Retina (tissue), 1 donor: ENCODE measurements around the gene ISOC2.

ENCODE experiments used
- DNase-seq: peaks from one replicate; pipeline ENCODE4 v3.0.0-alpha.2; 2016

The ISOC2 gene

DNA sequence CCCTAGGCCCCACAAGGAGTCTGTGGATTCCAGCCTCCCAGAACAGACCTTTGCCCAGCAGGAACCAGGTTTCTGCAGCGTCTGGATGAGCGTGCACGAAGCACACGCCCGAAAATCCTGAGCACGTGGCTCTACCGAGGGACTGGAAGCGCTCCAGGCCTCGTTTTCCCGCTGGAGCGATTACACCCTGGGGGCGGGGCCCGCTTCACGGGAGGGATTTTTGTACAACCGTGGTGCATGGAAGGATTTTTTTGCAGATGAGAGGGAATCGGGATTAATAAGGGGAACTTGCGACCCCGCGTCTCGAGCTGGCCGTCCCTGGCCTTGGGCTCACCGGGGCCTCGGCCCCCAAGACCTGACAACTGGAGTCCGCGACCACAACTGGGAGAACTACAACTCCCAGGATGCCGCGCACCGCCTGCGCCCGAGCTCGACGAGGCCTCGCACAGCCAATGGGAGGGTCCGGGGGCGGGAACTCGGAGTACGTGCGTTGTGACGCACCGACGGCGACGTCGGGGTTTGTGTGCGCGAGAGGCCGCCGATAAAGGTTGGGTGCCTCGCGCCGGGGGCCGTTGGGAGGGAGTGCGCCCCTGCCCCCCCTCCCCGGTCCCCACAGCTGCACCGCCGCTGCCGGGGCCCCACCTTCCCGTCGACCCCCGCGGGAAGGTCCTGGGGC lies 14.8 kb upstream of the ISOC2 start, which contains the start of gene ZNF628:
Gene ZNF628, plus strand, starts transcription at position 518 of the 676 bp plus-strand sequence. CDS start 3,294 bp downstream, outside the sequence.
- DNase-seq: peak; percentile 98

DNA sequence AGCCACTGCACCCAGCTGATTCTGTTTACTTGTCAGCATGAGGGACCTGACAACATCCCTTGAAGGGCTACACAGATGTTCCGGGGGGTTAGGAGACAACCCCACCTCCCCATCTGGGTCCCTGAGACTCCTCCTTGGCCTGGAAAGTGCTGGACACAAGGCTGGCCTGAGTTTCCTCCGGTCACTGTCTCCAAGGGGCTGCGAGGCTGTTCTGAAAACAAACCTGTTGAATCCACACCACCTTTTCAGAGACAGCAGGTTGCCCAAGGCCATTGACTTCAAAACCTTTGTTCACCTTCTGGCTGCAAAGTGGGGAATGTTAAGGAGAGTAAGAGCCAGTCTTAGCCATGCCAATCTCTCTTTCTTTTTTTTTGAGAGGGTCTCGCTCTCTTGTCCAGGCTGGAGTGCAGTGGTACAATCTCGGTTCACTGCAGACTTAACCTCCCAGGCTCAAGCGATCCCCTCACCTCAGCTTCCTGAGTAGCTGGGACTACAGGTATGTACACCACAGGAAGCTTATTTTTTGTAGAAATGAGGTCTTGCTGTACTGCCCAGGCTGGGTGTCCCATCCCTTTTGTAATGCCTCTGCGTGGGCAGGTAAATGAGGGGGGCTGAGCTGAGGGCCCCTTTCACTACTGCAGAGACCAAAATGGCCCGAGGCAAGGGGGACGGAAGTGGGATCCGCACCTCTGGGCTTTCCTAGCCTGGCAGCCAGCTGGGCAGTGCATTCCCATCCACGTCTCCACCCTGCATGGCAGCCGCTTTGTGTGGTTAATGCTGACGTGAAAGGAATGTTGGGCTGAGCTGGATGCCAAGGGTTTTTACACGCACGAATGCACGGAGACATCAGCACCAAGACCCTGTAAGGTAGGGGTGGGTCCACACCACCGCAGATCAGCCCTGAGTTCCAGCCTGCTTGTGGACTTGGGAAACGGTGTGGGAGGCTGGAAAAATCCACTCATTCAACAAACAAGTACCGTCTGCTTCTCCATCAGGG lies 13.1 kb upstream of the ISOC2 start:
- no peak for DNase-seq

DNA sequence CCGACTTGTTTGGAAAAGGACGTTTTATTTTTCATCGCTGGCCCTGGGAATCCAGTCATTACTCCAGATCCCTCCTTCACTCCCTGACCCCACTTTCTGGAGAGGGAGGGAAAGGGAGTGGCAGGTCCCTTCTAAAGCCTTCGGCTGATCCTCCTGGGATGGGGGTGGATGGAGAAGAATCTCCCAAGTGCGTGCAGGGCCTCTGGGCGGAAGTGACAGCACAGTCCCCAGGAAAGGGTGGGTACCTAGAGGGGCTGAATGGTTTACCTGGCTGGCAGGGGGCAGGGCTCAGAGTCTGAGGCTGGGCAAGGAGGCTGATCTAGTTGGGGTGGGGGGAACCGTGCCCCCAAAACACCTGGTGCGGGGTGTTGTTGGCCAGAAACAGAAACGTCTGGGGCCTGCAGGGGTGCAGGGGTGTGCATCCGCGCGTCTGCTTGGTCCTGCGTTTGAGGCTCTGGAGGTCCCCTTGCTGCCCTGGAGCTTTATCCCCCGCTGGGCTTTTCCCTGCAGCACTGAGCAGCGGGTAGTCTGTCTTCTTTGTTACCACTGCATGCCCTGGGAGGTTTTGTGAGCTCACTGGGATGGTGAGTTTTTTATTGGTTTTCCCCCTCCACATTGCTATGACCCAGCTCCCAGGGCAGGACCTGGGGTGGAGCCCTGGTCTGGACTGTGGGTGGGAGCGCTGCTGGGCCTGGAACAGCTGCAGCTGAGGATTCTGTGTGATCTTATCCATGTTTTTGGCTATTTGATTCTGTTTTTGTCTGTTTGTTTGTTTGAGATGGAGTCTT lies 12.0 kb upstream of the ISOC2 start:
- DNase-seq: no peak

DNA sequence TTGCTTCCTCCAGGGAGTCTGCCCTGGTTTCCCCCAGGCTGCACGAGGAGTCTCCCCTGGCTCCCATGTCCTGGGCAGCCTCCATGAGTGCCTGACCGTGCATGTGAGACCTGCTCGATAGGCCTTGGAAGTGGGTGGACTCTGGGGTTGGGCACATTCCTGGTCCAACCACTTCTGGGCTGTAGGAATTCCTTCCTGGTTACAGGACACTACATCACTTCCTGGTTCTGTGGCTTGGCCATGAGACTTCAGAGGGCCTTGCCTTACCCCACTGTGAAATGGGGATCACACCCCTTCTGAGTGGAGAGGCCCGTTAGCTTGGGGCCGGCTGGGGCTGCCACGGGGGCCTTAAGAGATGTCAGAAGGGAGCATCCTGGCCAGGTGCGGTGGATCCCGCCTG lies 11.0 kb upstream of the ISOC2 start:
- no peak for DNase-seq

DNA sequence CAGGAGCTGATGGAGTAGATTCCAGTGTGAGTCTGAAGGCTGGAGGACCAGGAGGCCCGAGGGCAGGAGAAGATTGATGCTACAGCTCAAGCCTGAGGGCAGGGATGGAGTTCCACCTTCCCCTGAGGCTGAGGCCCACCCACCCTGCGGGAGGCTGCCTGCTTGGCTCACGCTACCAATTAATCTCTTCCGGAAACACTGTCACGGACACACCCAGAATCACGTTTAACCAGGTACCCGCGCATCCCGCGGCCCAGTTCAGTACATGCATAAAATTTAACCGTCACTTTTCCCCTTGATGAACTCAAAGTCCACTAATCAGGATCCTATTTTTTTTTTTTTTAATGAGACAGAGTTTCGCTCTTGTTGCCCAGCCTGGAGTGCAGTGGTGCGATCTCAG lies 9.8 kb upstream of the ISOC2 start:
- no peak for DNase-seq

DNA sequence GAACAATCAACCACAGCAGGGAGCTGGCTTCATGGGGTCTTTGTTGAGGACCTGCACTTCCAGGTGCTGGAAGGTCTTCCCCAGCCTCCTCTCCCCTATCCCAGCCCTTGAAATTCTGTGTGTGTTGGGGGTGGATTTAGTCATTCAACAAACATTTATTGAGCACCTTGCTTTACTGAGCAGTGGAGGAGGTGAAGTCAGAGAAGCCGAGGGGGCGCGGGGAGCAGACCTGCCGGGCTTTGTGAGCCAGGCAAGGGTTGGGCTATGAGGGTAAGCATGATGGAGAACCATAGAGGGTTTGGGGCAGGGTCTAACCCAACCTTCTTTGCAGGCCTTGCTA lies 6.6 kb upstream of the ISOC2 start:
- DNase-seq: no peak

DNA sequence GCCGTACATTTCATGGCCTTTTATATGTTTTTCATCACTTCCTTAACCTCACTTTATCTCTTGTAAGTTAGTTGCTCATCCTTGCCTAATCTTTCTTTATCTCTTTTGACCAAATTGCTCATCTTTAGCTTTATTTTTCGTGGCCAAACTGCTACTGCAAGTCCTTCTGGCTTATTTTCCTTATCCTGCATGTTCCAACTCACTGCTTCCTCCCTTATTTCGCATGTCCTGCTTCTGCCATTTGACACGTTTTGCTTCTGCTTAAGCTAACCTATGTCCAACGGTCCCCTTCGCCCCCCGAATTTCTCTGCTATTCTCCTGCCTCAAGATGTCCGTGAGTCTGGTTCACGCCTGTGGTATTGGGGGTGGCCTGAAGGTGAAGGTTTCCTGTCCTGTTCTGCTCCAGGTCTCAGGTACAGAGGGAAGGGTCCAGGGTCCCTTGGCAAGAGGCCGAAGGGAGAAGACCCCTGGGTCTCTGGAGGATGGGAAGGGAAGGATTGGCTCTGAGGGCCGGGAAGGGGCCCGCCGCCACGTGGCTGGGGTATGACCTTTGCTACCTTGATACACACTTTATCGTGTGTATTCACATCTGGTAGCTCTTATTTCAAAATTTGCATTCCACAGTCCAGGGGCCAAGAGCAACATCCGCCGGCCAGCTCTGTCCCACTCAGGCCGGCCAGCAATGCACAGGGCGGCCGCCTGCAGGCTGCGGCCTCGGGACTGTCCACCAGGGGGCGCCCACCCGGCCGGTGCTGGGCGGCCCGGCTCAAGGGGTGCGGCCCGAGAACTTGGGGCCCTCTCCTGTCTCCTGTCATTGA lies 6.0 kb upstream of the ISOC2 start:
- DNase-seq: peak; percentile 69

DNA sequence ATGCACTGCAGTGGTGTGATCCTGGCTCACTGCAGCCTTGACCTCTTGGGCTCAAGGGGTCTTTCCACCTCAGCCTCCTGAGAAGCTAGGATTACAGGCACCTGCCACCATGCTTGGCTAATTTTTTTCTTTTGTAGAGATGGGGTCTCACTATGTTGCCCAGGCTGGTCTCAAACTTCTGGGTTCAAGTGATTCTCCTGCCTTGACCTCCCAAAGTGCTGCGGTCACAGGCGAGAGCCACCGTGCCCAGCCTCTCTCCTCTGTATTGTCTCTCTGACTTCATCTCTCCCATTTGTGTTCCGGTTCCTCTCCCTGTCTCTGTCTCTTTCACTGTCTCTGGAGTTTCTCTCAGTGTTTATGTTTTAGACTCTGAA lies 4.8 kb upstream of the ISOC2 start:
- DNase-seq: no peak

DNA sequence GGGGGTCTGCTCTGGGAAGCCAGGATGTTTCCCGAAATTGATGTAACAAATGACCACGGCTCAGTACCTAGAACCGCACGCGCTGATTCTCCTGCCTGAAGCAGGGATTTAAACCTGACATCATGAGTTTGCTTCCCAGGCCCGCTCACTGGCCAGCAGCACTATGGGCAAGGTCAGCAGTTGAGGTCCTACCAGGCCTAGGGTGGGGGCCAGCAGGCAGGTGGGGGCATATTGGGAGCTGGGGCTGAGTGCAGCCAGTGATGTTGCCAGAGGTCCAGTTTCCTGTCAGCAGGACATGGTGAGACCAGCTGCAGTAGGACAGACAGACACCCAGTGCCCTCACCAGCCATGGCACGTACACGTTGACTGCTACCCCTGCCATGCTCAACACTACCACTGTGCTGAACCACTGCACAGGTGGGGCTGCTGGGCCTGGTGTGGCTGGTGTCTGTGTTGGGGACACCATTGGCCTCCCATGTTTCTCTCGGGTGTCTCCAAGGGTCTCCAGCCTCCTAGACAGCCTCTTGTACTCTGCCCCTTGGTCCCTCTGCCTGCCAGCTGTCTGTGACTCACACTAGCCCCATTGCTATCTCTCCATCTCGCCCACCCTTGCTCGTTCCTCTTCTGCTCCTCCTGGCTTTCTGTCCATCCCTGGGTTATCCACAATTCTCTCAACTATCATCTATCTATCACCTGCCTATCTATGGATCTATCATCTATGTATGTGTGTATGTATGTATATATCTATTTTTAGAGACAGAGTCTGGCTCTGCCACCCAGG lies 4.2 kb upstream of the ISOC2 start:
- no peak for DNase-seq

DNA sequence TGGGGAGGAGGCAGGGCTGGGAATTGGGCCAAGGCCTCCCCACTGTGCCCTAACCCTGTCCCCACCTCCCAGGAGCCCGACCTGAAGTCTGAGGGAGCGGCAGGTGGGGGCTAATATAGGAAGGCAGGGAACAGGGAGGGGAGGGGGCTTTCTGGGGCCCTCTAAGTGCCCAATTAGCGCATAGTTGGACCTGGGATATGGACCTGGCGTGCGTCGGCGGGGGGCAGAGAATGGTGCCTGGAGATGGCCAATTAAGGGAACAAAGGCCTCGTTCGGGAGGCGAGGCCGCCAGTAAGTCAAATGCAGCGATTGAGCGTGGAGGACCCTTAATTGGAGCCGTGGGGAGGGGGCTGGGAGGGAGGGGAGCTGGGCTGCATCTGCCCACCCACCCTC lies 3.2 kb upstream of the ISOC2 start, which contains the start of gene C19orf85:
Gene C19orf85, minus strand, starts transcription at position 90 of the 393 bp plus-strand sequence. CDS start 197 bp downstream, outside the sequence.
- no peak for DNase-seq

DNA sequence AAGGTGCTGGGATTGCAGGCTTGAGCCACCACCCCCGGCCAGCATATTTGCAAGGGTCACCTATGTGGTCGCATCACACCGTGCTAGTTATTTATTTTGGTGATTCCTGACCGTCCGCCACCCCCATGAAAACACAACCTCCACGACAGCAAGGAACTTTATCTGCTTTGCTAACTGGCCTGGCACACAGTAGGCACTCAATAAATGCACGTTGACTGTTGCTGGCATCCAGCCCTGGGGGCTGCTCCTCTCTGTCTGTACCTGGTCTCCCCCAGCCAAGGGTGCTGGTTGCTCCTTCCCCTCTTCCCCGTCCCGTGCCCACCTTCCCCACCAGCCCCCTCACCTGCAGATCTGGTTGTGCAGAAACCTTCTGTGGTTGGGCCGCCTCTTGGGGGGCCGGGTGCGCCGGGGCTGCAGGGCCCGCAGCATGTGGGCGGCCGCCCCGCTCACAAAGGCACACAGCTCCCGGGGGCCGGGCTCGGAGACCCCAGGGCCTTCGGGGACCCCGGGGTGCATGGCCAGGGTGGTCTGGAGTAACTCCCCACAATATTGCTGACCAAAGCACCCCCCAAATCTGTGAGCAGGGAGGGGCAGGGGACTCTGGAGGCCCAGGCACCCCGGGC lies 2.7 kb upstream of the ISOC2 start:
- no peak for DNase-seq

DNA sequence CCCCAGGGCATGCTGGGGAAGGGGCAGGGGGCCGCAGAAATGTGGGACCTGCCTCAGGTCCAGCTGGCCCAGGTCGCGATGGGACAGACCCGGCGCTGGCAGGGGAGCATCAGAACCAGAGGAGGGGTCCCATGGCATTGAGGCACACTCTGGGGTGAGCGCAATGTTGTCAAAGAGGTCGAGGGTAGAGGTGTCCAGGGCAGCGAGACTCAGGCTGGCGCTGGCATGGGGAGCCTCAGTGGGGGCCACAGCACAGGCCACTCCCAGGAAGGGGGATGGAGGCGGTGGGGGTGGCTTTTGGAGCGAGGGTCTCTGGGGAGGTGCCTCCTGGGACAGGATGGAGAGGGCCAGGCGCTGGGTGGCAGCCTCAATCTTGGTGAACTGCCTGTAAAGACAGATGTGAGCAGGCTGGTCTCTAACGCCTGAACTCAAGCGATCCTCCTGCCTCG lies 2.2 kb upstream of the ISOC2 start:
- no peak for DNase-seq

DNA sequence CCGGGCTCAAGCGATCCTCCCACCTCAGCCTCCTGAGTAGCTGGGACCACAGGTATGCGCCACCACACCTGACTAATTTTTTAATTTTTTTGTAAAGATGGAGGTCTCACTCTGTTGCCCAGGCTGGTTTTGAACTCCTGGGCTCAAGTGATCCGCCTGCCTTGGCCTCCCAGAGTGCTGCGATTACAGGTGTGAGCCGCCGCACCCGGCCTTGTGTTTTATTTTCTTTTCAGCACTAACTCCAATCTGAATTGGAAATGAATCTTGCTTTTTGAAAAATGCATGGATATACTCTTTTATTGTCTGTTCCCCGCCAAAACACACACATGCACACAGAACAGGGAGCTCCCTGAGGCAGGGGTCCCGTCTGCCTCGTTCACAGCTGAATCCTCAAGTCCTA lies 1.3 kb upstream of the ISOC2 start:
- DNase-seq: no peak

DNA sequence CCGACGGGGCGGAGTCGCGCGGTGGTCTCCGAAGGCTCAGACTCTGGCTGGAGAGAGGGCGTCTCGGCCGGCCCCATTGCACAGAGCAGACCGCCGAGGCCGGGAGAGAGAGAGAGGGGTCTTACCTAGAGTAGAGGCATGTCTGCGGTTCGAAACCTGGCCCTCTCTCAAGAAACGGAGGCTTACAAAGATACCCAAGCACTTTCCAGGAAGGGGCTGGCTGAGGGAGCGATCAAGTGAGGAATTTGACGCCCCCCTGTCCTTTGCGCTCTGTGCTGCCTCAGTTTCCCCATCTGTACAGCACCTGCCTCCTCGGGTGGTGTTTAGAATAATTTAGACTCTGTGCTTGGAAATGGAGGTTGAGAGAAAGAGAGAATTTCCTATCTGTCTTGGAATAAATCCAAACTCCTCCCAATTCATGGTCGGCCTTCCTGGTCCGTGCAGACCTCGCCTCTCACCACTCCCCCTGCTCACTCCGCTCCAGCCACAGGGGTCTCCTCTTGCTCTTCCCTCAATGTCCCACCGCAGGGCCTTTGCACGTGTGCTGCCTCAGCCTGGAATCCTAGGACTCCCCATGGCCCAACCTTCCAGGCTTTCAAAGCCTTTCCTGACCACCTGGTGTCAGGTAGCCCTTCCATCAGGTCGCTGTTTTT lies 658 bp upstream of the ISOC2 start:
- DNase-seq: no peak

DNA sequence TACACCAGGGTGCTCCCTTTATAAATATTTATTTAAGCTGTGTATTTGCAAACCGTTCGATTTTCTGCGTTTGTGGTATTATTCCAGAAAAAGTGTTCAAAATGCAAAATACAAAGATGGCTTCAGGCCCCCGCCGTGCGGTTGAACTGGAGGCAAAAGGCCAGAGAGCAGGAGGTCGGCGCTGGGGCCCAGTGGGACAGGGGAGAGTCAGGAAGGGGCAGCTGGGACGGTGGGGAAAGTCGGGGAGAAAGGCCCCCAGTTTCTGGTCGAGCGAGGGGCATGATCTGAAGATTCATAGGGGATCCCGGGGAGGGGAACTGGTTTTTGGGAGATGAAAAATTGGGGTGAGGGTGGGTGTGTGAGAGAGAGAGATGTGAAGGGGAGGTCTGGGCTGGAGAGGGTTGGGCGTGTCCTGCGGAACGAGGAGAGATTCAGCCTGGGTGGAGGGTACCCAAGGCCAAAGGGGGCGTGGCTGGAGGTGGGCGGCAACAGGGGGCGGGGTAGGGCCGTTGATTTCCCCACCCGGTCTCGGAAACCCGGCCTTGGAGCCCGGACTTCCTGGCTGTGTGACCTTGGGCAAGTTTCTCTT lies 678 bp downstream of the ISOC2 start:
- no peak for DNase-seq

DNA sequence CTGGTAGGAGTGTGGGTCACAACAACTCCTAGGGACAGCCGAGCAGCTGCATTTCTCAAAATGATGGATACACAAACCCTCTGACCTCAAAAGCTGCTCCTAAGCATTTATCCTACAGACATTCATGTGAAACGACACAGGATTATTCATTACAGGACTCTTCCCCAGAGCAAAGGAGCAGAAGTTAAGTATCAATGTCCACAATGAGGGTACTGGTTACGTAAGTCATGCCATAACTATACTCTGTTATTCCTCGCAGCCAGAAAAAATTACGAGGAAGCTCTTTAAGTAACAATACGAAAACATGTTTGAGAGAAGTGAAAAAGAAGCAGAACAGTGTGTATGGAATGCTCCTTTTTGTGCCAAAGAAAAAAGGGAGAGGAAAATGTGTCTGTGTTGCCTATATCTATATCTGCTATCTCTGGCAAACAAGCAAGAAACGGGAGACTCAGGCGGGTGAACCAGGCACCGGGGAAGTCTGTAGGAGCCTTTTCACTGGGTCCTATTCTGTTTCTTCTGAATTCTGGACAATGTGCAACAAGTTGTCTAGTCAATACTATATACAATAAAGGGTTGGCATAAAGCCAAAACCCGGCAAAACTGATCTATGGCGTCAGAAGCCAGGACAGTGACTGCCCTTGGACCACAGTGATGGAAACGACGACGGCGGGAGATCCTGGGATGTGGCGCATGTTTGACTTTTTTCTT lies 1.3 kb downstream of the ISOC2 start:
- DNase-seq: no peak

DNA sequence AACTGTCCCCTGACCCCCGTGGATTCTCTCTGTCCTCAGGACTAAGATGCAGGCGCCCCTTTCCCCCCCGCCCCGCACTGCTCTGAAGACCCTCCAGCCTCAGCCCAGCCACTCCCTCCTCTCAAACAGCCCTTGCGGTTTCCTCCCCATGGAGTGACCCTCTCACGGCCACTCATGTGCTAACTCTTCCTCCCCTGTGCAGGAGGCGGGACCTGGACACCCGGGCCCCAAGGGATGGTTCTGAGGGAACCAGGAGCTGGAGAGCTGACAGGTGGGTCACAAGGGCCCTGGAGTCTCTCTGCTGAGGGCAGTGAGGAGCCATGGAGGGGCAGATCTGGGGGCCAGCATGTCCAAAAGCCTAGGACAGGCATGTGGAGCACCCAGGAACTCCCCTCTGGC lies 1.9 kb downstream of the ISOC2 start:
- DNase-seq: no peak

DNA sequence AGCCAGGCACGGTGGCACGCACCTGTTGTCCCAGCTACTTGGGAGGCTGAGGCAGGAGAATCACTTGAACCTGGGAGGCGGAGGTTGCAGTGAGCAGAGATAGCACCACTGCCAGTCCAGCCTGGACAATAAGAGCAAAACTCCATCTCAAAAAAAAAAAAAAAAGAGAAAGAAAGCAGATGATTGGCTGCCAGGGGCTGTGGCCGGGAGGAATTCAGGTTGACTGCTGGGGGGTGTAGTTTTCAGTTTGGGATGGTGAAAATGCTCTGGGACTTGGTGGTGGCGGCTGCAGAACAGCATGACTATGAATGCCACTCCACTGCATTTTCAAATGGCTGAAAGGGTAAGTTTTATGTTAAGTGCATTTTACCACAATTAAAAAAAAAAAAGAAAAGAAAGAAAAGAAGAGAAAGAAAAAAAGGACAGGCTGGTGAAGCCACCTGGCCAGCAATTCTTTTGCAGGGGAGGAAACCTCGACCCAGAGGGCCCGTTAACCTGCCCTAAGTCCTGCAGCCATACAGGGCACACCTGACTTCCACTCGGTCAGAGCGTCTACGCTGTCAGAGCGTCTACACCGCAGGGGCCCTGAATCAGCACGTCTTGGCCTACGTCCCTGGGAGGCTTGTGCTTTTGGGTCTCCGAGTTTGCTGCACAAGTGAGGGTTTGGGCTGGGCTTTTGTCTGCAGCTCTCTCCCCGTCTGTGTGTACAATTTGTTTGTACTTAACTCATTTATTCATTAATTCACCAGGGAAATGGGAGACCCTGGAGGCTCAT lies 3.6 kb downstream of the ISOC2 start:
- no peak for DNase-seq

DNA sequence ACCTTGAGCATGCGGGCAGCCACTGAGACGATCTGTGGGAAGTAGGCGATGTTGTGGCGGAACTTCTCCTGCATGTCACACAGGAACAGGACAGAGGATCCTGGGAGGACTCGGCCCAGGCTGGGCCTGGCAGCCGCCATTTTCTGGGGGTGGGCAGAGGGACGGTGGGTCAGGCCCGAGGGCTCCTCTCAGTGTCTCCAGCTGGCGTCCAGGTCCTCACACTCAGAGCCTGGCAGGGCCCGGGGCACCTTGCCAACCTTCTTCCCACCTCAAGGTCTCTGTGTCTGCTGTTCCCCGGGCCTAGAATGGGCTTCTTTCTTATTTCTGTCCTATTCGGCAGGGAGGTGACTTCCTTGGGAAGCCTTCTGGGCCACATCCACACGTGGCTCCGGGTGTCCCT lies 5.1 kb downstream of the ISOC2 start:
- no peak for DNase-seq
